Psoas muscle (tissue), 8 donors: ENCODE results near the gene UXS1. TPM values are rescaled to one million over a fixed set of nuclear protein-coding genes. Genes with fewer than 3 reads are reported as not detected.
"Not testable (repeated sequence)": the region's sequence is repeated elsewhere in the genome, so short reads cannot be mapped to it uniquely, and the experiment has no call there.

Source experiments
- ATAC-seq, 4 donors: fragments of 200-7000 bp; cut with Tn5 transposase; one replicate each; pipeline ENCODE4 v1.9.1; 2020; ENCODE audit warnings: moderate library complexity in 3 of 4, mild to moderate bottlenecking in 2 of 4
- DNase-seq, 2 donors: peaks; one replicate each; pipeline ENCODE4 v3.0.0-alpha.2; 2020
- H3K27ac ChIP-seq: fragments of 200-600 bp; one replicate; pipeline ENCODE4 v1.8.0; 2022
- H3K27me3 ChIP-seq, 3 donors: fragments of 200-600 bp in 1 of 3; one replicate each; pipeline versions ENCODE4 v1.6.1 to v1.8.0; 2013 to 2022; ENCODE audit warnings: low read length in 2 of 3, mild to moderate bottlenecking in 2 of 3, moderate library complexity in 1 of 3; ENCODE audit not compliant: insufficient read depth in 3 of 3
- H3K36me3 ChIP-seq, 2 donors: fragments of 200-600 bp in 1 of 2; one replicate each; pipeline versions ENCODE4 v1.6.1 to v1.8.0; 2013 to 2022; ENCODE audit warnings: low read depth in 1 of 2, mild to moderate bottlenecking in 1 of 2, moderate library complexity in 1 of 2; ENCODE audit not compliant: insufficient read depth in 1 of 2
- H3K4me1 ChIP-seq: fragments of 200-600 bp; one replicate; pipeline ENCODE4 v1.8.0; 2022
- H3K4me3 ChIP-seq: fragments of 200-600 bp; one replicate; pipeline ENCODE4 v1.8.0; 2022; ENCODE audit warnings: mild to moderate bottlenecking
- H3K9me3 ChIP-seq: fragments of 200-600 bp; one replicate; pipeline ENCODE4 v1.8.0; 2022
- CTCF ChIP-seq: fragments of 200-600 bp; IDR thresholded peaks from one replicate; pipeline ENCODE4 v1.8.0; 2022; ENCODE audit warnings: antibody characterized with exemption
- WGBS, 3 donors: extraction: QIAGEN DNeasy Blood & Tissue Kit; methylation state at CpG; one replicate each; pipeline versions ENCODE4 v1.1.6 to v1.1.7; 2013; 5-methylcytosine and 5-hydroxymethylcytosine counted together
- intact Hi-C, 2 donors: fragments of 100-400 bp; cut with DNase I; formaldehyde crosslinking; loops; one replicate each; pipeline versions ENCODE4 v1.11.0 to v1.14.2; 2022
- polyA plus RNA-seq, 3 donors: library from polyadenylated mRNA; stranded (reverse); fragments of 200-250 nt; gene quantifications; one replicate each; pipeline ENCODE4 v1.2.3, GENCODE V29; 2013
- total RNA-seq, 4 donors: library from RNA; stranded (reverse); fragmentation: NEBNext Ultra II Directional in 2 of 4; extraction: Animal tissue kit (Norgen Biotek cat#: 25700) in 2 of 4; gene quantifications; one replicate each; pipeline versions ENCODE4 v1.2.1 to v1.2.4, GENCODE V29; 2021 to 2023
- donor health status: healthy with polysubstance abuse.
- donor health status: DM: no; HTN: no; CAD: no; lungs with moderate emphysema.
- donor health status: Bipolar disorder and iron deficiency.
- donor health status: healthy.
- donor health status: DM: yes; HTN: yes; CAD: no.
- donor health status: DM: no; HTN: no; CAD: no.
- donor health status: DM: no; HTN: no; CAD: no.
- donor health status: DM: yes; HTN: yes; CAD: no.

The UXS1 gene
- total and polyA plus RNA-seq, 7 donors: 12.2 to 36.0 (median 22.5) TPM

GRCh38 chr2:106223347-106223746 is 29.2 kb upstream of the UXS1 start:
- no peak overlapping the region for H3K27ac ChIP-seq
- intact Hi-C loops: no loop called here
- no peaks in the 10 kb centered on the region for H3K4me1 ChIP-seq
- no peak for ATAC-seq
- DNase-seq: no peak
- peaks cover 4% of the 10 kb centered on the region for H3K9me3 ChIP-seq
- TF ChIP-seq CTCF: no peak
- 73 to 83% (median 77%) methylated on average over 5 of the region's 5 CpGs for WGBS, 3 donors
- H3K4me3 ChIP-seq: no peak overlapping the region
- H3K36me3 ChIP-seq: no peaks in the 10 kb centered on the region
- no peaks in the 10 kb centered on the region for H3K27me3 ChIP-seq

- H3K4me3 ChIP-seq, H3K27me3 ChIP-seq, H3K36me3 ChIP-seq, DNase-seq, H3K9me3 ChIP-seq, H3K4me1 ChIP-seq, H3K27ac ChIP-seq, intact Hi-C loops, ATAC-seq: not testable (repeated sequence)
- 95 to 97% (median 96%) methylated on average over 5 of the region's 5 CpGs for WGBS, 3 donors
These were observed 28.0 kb upstream of the UXS1 start for GRCh38 chr2:106222057-106222456.

GRCh38 chr2:106219813-106220212 is 25.7 kb upstream of the UXS1 start:
- no peak overlapping the region for H3K27ac ChIP-seq
- no peaks in the 10 kb centered on the region for H3K9me3 ChIP-seq
- DNase-seq (no peak), ATAC-seq (no peak)
- no peak for TF ChIP-seq CTCF
- no peaks in the 10 kb centered on the region for H3K36me3 ChIP-seq
- H3K4me3 ChIP-seq: no peak overlapping the region
- H3K4me1 ChIP-seq: no peaks in the 10 kb centered on the region
- no peaks in the 10 kb centered on the region for H3K27me3 ChIP-seq
- intact Hi-C loops: no loop called here
- 82 to 87% (median 83%) methylated on average over 3 of the region's 3 CpGs for WGBS, 3 donors

GRCh38 chr2:106219157-106219556 is 25.1 kb upstream of the UXS1 start:
- H3K4me1 ChIP-seq, DNase-seq, H3K36me3 ChIP-seq, H3K27ac ChIP-seq, ATAC-seq, H3K27me3 ChIP-seq, intact Hi-C loops, H3K4me3 ChIP-seq, H3K9me3 ChIP-seq: not testable (repeated sequence)
- WGBS, 3 donors: 73 to 92% (median 80%) methylated on average over 2 to 6 of the region's 8 CpGs

- H3K4me3 ChIP-seq: no peak overlapping the region
- DNase-seq (no peak), ATAC-seq (no peak)
- H3K27me3 ChIP-seq: no peaks in the 10 kb centered on the region
- H3K27ac ChIP-seq: no peak overlapping the region
- no peaks in the 10 kb centered on the region for H3K36me3 ChIP-seq
- intact Hi-C loops: no loop called here
- WGBS, 3 donors: 84 to 90% (median 87%) methylated on average over 2 of the region's 2 CpGs
- no peaks in the 10 kb centered on the region for H3K9me3 ChIP-seq
- no peaks in the 10 kb centered on the region for H3K4me1 ChIP-seq
- TF ChIP-seq CTCF: no peak
These were observed 14.8 kb upstream of the UXS1 start for GRCh38 chr2:106208874-106209273.

- intact Hi-C loops: no loop called here
- DNase-seq (no peak), ATAC-seq (no peak)
- no peak for TF ChIP-seq CTCF
- Histone ChIP-seq H3K36me3 (no peaks in the 10 kb centered on the region), H3K27me3 (no peaks in the 10 kb centered on the region), H3K27ac (no peak overlapping the region), H3K9me3 (no peaks in the 10 kb centered on the region), H3K4me3 (no peak overlapping the region), H3K4me1 (no peaks in the 10 kb centered on the region)
- WGBS, 3 donors: 88 to 95% (median 91%) methylated on average over 1 of the region's 1 CpG
These were observed 14.3 kb upstream of the UXS1 start for GRCh38 chr2:106208399-106208798.
